Non-pigmented ciliary epithelial cell (primary cell): Measurements from ENCODE around the gene SOHLH1.

ENCODE experiments used
- DNase-seq: peaks from one replicate; pipeline ENCODE4 v3.0.0-alpha.2; 2010; ENCODE audit warnings: low read depth

Gene SOHLH1

GRCh38 chr9:135729480-135729879 lies 30.2 kb upstream of the SOHLH1 start:
- DNase-seq, result no peak

- DNase-seq, result no peak
Measured at GRCh38 chr9:135728436-135729110, 29.3 kb upstream of the SOHLH1 start.

- DNase-seq, result no peak
Measured at GRCh38 chr9:135727257-135727875, 28.1 kb upstream of the SOHLH1 start.

GRCh38 chr9:135726138-135726853 lies 27.0 kb upstream of the SOHLH1 start:
- DNase-seq, result no peak

- no peak for DNase-seq
Measured at GRCh38 chr9:135724186-135724787, 25.0 kb upstream of the SOHLH1 start.

- no peak for DNase-seq
Measured at GRCh38 chr9:135722365-135722764, 23.1 kb upstream of the SOHLH1 start.

GRCh38 chr9:135719472-135719871 lies 20.2 kb upstream of the SOHLH1 start:
- no peak for DNase-seq

GRCh38 chr9:135718616-135719015 lies 19.3 kb upstream of the SOHLH1 start:
- DNase-seq, result no peak

GRCh38 chr9:135717410-135717809 lies 18.1 kb upstream of the SOHLH1 start:
- DNase-seq, result no peak

- DNase-seq, result no peak
Measured at GRCh38 chr9:135716045-135716444, 16.8 kb upstream of the SOHLH1 start.

GRCh38 chr9:135715056-135715595 lies 15.8 kb upstream of the SOHLH1 start:
- no peak for DNase-seq

- no peak for DNase-seq
Measured at GRCh38 chr9:135714242-135715055, 15.2 kb upstream of the SOHLH1 start.

GRCh38 chr9:135712613-135713295 lies 13.5 kb upstream of the SOHLH1 start:
- DNase-seq, result no peak

GRCh38 chr9:135711881-135712280 lies 12.6 kb upstream of the SOHLH1 start:
- DNase-seq, result no peak

- DNase-seq, result no peak
Measured at GRCh38 chr9:135711391-135711790, 12.1 kb upstream of the SOHLH1 start.

- no peak for DNase-seq
Measured at GRCh38 chr9:135708164-135708563, 8.9 kb upstream of the SOHLH1 start.

- no peak for DNase-seq
Measured at GRCh38 chr9:135707252-135708138, 8.2 kb upstream of the SOHLH1 start.

- no peak for DNase-seq
Measured at GRCh38 chr9:135706288-135706687, 7.0 kb upstream of the SOHLH1 start.

GRCh38 chr9:135705376-135705775 lies 6.1 kb upstream of the SOHLH1 start:
- no peak for DNase-seq

GRCh38 chr9:135704483-135704882 lies 5.2 kb upstream of the SOHLH1 start:
- DNase-seq, result no peak
